IMR-90 (cell line): ENCODE measurements around the gene CUEDC2. TPM values are rescaled to one million over a fixed set of nuclear protein-coding genes. Genes with fewer than 3 reads are reported as not detected.

Experiments
- ATAC-seq: fragments of 200-7000 bp; cut with Tn5 transposase; 2 replicates; pipeline ENCODE4 v1.9.1; 2020; ENCODE audit warnings: low read depth, mild to moderate bottlenecking, moderate library complexity
- BruUV-seq: library from RNA; stranded (reverse); fragments of 400-500 nt; replicated peaks from 2 replicates; lab custom pipeline; 2021; lab: Mats Ljungman, UMichigan
- CTCF ChIA-PET: fragments of 300-600 bp; formaldehyde crosslinking; extraction: SDS; loops from one replicate; lab custom pipeline; 2021; ENCODE audit warnings: antibody characterized with exemption; lab: Yijun Ruan, JAX
- POLR2A ChIA-PET: fragments of 300-600 bp; sonication (Branson Sonifier 250); formaldehyde crosslinking; loops from one replicate; lab custom pipeline; 2022; ENCODE audit warnings: antibody characterized with exemption; ENCODE audit not compliant: unreplicated experiment; lab: Charles Lee
- DNase-seq: peaks from one replicate; pipeline ENCODE4 v3.0.0; 2013
- H2AFZ ChIP-seq: replicated peaks from 2 replicates; pipeline ENCODE3; 2013; ENCODE audit warnings: low read length, mild to moderate bottlenecking; ENCODE audit not compliant: poor library complexity
- H2AK5ac ChIP-seq: 2 replicates; pipeline ENCODE4 v1.6.1; 2013; ENCODE audit warnings: low read depth, low read length, inconsistent platforms
- H2AK9ac ChIP-seq: replicated peaks from 2 replicates; pipeline ENCODE3; 2013; ENCODE audit warnings: mild to moderate bottlenecking, low read depth, low read length, moderate library complexity; ENCODE audit not compliant: poor library complexity
- H2BK120ac ChIP-seq: 2 replicates; pipeline ENCODE4 v1.6.1; 2013; ENCODE audit warnings: low read depth, low read length, inconsistent platforms
- H2BK15ac ChIP-seq: 3 replicates; pipeline ENCODE4 v1.6.1; 2013; ENCODE audit warnings: low read depth, low read length, inconsistent platforms
- H2BK20ac ChIP-seq: 2 replicates; pipeline ENCODE4 v1.6.1; 2013; ENCODE audit warnings: low read depth, mild to moderate bottlenecking, inconsistent platforms, low read length, moderate library complexity
- H2BK5ac ChIP-seq: 2 replicates; pipeline ENCODE4 v1.6.1; 2013; ENCODE audit warnings: mild to moderate bottlenecking, low read depth, low read length, inconsistent platforms; ENCODE audit not compliant: poor library complexity, severe bottlenecking
- H3K14ac ChIP-seq: replicated peaks from 2 replicates; pipeline ENCODE4 v1.6.1; 2013; ENCODE audit warnings: low read depth, low read length, inconsistent platforms
- H3K18ac ChIP-seq: 2 replicates; pipeline ENCODE4 v1.6.1; 2013; ENCODE audit warnings: low read depth, low read length, control low read depth
- H3K23ac ChIP-seq: 2 replicates; pipeline ENCODE4 v1.6.1; 2013; ENCODE audit warnings: low read depth, low read length, inconsistent platforms
- H3K27ac ChIP-seq: 2 replicates; pipeline ENCODE4 v1.5.1; 2013; ENCODE audit warnings: mild to moderate bottlenecking, control low read depth, low read length; ENCODE audit not compliant: insufficient read depth
- H3K27me3 ChIP-seq: 2 replicates; pipeline ENCODE4 v1.6.1; 2013; ENCODE audit warnings: low read length; ENCODE audit not compliant: control insufficient read depth, insufficient read depth
- H3K36me3 ChIP-seq: 2 replicates; pipeline ENCODE4 v1.6.1; 2013; ENCODE audit warnings: low read length, mixed read lengths; ENCODE audit not compliant: control insufficient read depth, insufficient read depth
- H3K4ac ChIP-seq: 2 replicates; pipeline ENCODE4 v1.6.1; 2013; ENCODE audit warnings: low read depth, low read length, inconsistent platforms
- H3K4me1 ChIP-seq: 2 replicates; pipeline ENCODE4 v1.6.1; 2013; ENCODE audit warnings: low read length, mixed read lengths; ENCODE audit not compliant: control insufficient read depth, insufficient read depth
- H3K4me2 ChIP-seq: 2 replicates; pipeline ENCODE4 v1.6.1; 2013; ENCODE audit warnings: low read depth, mild to moderate bottlenecking, control low read depth, low read length, moderate library complexity
- H3K4me3 ChIP-seq: 2 replicates; pipeline ENCODE4 v1.5.1; 2013; ENCODE audit warnings: low read depth, mild to moderate bottlenecking, control low read depth, low read length, moderate library complexity; ENCODE audit not compliant: insufficient read depth
- H3K56ac ChIP-seq: 2 replicates; pipeline ENCODE4 v1.6.1; 2013; ENCODE audit warnings: low read length, inconsistent platforms; ENCODE audit not compliant: insufficient read depth; ENCODE audit errors: extremely low read depth
- H3K79me1 ChIP-seq, 2 experiments: 2 replicates each; pipeline ENCODE4 v1.6.1; 2013; ENCODE audit warnings: low read length in 2 of 2, inconsistent platforms in 1 of 2, low read depth in 1 of 2
- H3K9ac ChIP-seq: 2 replicates; pipeline ENCODE4 v1.6.1; 2013; ENCODE audit warnings: low read depth, low read length, control low read depth
- H3K9me1 ChIP-seq: 2 replicates; pipeline ENCODE4 v1.6.1; 2013; ENCODE audit warnings: low read length, inconsistent platforms; ENCODE audit not compliant: insufficient read depth
- H3K9me3 ChIP-seq: 2 replicates; pipeline ENCODE4 v1.6.1; 2013; ENCODE audit warnings: low read length; ENCODE audit not compliant: control insufficient read depth, insufficient read depth
- H4K20me1 ChIP-seq: 2 replicates; pipeline ENCODE4 v1.6.1; 2013; ENCODE audit warnings: low read length, inconsistent platforms; ENCODE audit not compliant: insufficient read depth
- H4K5ac ChIP-seq: 2 replicates; pipeline ENCODE4 v1.6.1; 2013; ENCODE audit warnings: mild to moderate bottlenecking, low read depth, low read length, control low read depth
- H4K8ac ChIP-seq, 2 experiments: 2 replicates each; pipeline ENCODE4 v1.6.1; 2013; ENCODE audit warnings: low read depth in 2 of 2, low read length in 2 of 2, control low read depth in 1 of 2, inconsistent platforms in 1 of 2
- H4K91ac ChIP-seq: 2 replicates; pipeline ENCODE4 v1.6.1; 2013; ENCODE audit warnings: low read depth, low read length, inconsistent platforms; ENCODE audit not compliant: insufficient read depth
- BHLHE40 ChIP-seq: fragments of 150-350 bp; IDR thresholded peaks from 2 replicates; pipeline ENCODE4 v1.6.1; 2016; ENCODE audit warnings: mild to moderate bottlenecking, low read depth, low read length
- CEBPB ChIP-seq: IDR thresholded peaks from 2 replicates; pipeline ENCODE4 v1.6.1; 2012; ENCODE audit warnings: low read depth, low read length, improper control_type of control experiment
- CHD1 ChIP-seq: IDR thresholded peaks from 2 replicates; pipeline ENCODE4 v1.6.1; 2012; ENCODE audit warnings: low read depth, low read length, improper control_type of control experiment
- FOS ChIP-seq: fragments of 150-350 bp; IDR thresholded peaks from 2 replicates; pipeline ENCODE4 v1.6.1; 2016; ENCODE audit warnings: low read depth, low read length
- MAFK ChIP-seq: IDR thresholded peaks from 2 replicates; pipeline ENCODE4 v1.6.1; 2012; ENCODE audit warnings: low read depth, low read length, improper control_type of control experiment
- MAZ ChIP-seq: IDR thresholded peaks from 2 replicates; pipeline ENCODE4 v1.6.1; 2012; ENCODE audit warnings: low read depth, mild to moderate bottlenecking, low read length, improper control_type of control experiment, moderate library complexity, borderline replicate concordance
- MXI1 ChIP-seq: IDR thresholded peaks from 2 replicates; pipeline ENCODE4 v1.6.1; 2012; ENCODE audit warnings: low read depth, mild to moderate bottlenecking, low read length, moderate library complexity, borderline replicate concordance
- NFE2L2 ChIP-seq: fragments of 150-350 bp; IDR thresholded peaks from 2 replicates; pipeline ENCODE4 v1.6.1; 2016; ENCODE audit warnings: low read depth, mild to moderate bottlenecking, low read length
- POLR2A ChIP-seq: IDR thresholded peaks from 2 replicates; pipeline ENCODE4 v1.6.1; 2012; ENCODE audit warnings: mild to moderate bottlenecking, low read depth, low read length
- RAD21 ChIP-seq: IDR thresholded peaks from 2 replicates; pipeline ENCODE4 v1.6.1; 2012; ENCODE audit warnings: low read length, improper control_type of control experiment
- RCOR1 ChIP-seq: IDR thresholded peaks from 2 replicates; pipeline ENCODE4 v1.6.1; 2012; ENCODE audit warnings: mild to moderate bottlenecking, low read length, improper control_type of control experiment; ENCODE audit not compliant: insufficient replicate concordance
- RFX5 ChIP-seq: IDR thresholded peaks from 2 replicates; pipeline ENCODE4 v1.8.0; 2012; ENCODE audit warnings: low read depth, mild to moderate bottlenecking, low read length, moderate library complexity
- SMC3 ChIP-seq: fragments of 150-350 bp; IDR thresholded peaks from 2 replicates; pipeline ENCODE4 v1.6.1; 2016; ENCODE audit warnings: low read depth, mild to moderate bottlenecking, antibody characterized with exemption, low read length, moderate library complexity
- WGBS, 2 experiments: methylation state at CpG; one replicate each; pipeline versions ENCODE4 v1.1.5 to v1.1.7; 2013; ENCODE audit warnings: missing lambda C conversion rate in 2 of 2; ENCODE audit not compliant: insufficient read length in 1 of 2; ENCODE audit errors: extremely low coverage in 2 of 2; 5-methylcytosine and 5-hydroxymethylcytosine counted together
- dilution Hi-C: fragments of 300-500 bp; cut with HindIII; formaldehyde crosslinking; loops from one replicate; pipeline ENCODE4 v1.14.3; 2018; ENCODE audit warnings: low sequenced_read_pairs; ENCODE audit not compliant: unreplicated experiment
- in situ Hi-C: fragments of 300-500 bp; cut with MboI; formaldehyde crosslinking; loops from 3 replicates; pipeline ENCODE4 v1.14.3; 2019; ENCODE audit warnings: low sequenced_read_pairs, inconsistent platforms, mixed read lengths
- intact Hi-C: fragments of 100-400 bp; cut with micrococcal nuclease; formaldehyde crosslinking; loops from 2 replicates; pipeline ENCODE4 v1.10.0; 2022
- polyA plus RNA-seq, 3 experiments: library from polyadenylated mRNA; depleted of rRNA; stranded (reverse); fragments of >200 nt; gene quantifications; 2 replicates each; pipeline ENCODE4 v1.2.3, GENCODE V29; 2012; ENCODE audit warnings: low replicate concordance in 1 of 3
- total RNA-seq: library from RNA; depleted of rRNA; stranded (reverse); fragments of >200 nt; gene quantifications from 2 replicates; pipeline ENCODE4 v1.2.3, GENCODE V29; 2012
- TF ChIP-seq, protein P1 (sequence below): fragments of 150-350 bp; IDR thresholded peaks from 2 replicates; pipeline ENCODE4 v1.6.1; 2017; ENCODE audit warnings: mild to moderate bottlenecking, antibody characterized with exemption, low read length, low read depth
- TF ChIP-seq, protein P2 (sequence below): conservative IDR thresholded peaks from 2 replicates; pipeline ENCODE4 v1.5.1; 2012; ENCODE audit warnings: mild to moderate bottlenecking, low read depth, low read length, improper control_type of control experiment
- TF ChIP-seq, protein P3 (sequence below): fragments of 150-350 bp; IDR thresholded peaks from 2 replicates; pipeline ENCODE4 v1.6.1; 2016; ENCODE audit warnings: low read depth, mild to moderate bottlenecking, low read length, moderate library complexity, borderline replicate concordance

The CUEDC2 gene
- total and polyA plus RNA-seq, 2 of the 4 experiments (the other 2 are of a cell fraction), result 55.7 to 84.9 TPM

DNA sequence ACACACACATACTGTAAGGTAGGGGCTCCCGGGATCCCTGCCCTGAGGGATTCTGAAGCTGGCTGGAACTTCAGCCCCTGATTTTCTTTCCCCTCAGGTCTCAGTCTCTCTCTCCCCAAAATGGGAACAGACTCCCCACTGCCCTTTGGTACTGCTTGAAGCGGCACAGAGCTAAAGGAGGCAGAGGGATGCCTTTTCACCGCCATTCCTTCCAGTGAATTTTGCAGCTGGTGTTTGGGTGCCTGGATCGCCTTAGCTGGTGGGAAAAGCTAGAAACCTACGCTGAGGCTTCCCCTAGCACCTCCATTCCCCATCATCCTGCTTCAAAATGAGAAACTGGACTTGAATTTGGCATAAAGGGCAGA lies 2.7 kb upstream of the CUEDC2 start:
- TF ChIP-seq FOS (no peak), POLR2A (no peak), CEBPB (no peak), BHLHE40 (no peak), MXI1 (no peak), RFX5 (no peak), MAZ (no peak), RCOR1 (no peak), SMC3 (no peak), CHD1 (no peak), RAD21 (no peak), MAFK (no peak), NFE2L2 (no peak)
- TF ChIP-seq, protein P1, sequence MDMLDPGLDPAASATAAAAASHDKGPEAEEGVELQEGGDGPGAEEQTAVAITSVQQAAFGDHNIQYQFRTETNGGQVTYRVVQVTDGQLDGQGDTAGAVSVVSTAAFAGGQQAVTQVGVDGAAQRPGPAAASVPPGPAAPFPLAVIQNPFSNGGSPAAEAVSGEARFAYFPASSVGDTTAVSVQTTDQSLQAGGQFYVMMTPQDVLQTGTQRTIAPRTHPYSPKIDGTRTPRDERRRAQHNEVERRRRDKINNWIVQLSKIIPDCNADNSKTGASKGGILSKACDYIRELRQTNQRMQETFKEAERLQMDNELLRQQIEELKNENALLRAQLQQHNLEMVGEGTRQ, result no peak
- TF ChIP-seq, protein P2, sequence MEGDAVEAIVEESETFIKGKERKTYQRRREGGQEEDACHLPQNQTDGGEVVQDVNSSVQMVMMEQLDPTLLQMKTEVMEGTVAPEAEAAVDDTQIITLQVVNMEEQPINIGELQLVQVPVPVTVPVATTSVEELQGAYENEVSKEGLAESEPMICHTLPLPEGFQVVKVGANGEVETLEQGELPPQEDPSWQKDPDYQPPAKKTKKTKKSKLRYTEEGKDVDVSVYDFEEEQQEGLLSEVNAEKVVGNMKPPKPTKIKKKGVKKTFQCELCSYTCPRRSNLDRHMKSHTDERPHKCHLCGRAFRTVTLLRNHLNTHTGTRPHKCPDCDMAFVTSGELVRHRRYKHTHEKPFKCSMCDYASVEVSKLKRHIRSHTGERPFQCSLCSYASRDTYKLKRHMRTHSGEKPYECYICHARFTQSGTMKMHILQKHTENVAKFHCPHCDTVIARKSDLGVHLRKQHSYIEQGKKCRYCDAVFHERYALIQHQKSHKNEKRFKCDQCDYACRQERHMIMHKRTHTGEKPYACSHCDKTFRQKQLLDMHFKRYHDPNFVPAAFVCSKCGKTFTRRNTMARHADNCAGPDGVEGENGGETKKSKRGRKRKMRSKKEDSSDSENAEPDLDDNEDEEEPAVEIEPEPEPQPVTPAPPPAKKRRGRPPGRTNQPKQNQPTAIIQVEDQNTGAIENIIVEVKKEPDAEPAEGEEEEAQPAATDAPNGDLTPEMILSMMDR, result no peak
- TF ChIP-seq, protein P3, sequence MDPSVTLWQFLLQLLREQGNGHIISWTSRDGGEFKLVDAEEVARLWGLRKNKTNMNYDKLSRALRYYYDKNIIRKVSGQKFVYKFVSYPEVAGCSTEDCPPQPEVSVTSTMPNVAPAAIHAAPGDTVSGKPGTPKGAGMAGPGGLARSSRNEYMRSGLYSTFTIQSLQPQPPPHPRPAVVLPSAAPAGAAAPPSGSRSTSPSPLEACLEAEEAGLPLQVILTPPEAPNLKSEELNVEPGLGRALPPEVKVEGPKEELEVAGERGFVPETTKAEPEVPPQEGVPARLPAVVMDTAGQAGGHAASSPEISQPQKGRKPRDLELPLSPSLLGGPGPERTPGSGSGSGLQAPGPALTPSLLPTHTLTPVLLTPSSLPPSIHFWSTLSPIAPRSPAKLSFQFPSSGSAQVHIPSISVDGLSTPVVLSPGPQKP, result no peak
- H3K14ac ChIP-seq, result peak overlapping the region; percentile 62; the same call in 1 of the 2 replicates
- H2BK15ac ChIP-seq, result no peak overlapping the region; the same call in 1 of the 3 replicates
- CTCF ChIA-PET, result no interaction called here
- peak overlapping the region; percentile 23; the same call in 1 of the 2 replicates for H3K27ac ChIP-seq
- no peak for ATAC-seq
- H2AK9ac ChIP-seq, result peak overlapping the region; percentile 12
- no peak overlapping the region; the same call in 1 of the 2 replicates for H2BK20ac ChIP-seq
- peak overlapping the region; percentile 69; the same call in 1 of the 2 replicates for H3K18ac ChIP-seq
- peak overlapping the region; percentile 43; the same call in 1 of the 2 replicates for H4K91ac ChIP-seq
- H2AK5ac ChIP-seq, result peak overlapping the region; percentile 48; the same call in 1 of the 2 replicates
- in situ Hi-C loops (no loop called here), dilution Hi-C loops (no loop called here), intact Hi-C loops (no loop called here)
- peak overlapping the region; percentile 49; the same call in 1 of the 2 replicates for H3K23ac ChIP-seq
- H2AFZ ChIP-seq, result peak overlapping the region; percentile 85
- H3K9ac ChIP-seq, result 0 out of 2 replicates have a peak overlapping the region, but pooled peaks have one; percentile 1
- no peak overlapping the region for H2BK5ac ChIP-seq
- H3K56ac ChIP-seq, result no peak overlapping the region
- H4K5ac ChIP-seq, result peak overlapping the region; percentile 87
- H3K36me3 ChIP-seq, result no peaks in the 10 kb centered on the region
- no peaks in the 10 kb centered on the region for H3K9me3 ChIP-seq
- H3K4me2 ChIP-seq, result no peak overlapping the region
- POLR2A ChIA-PET, result interaction anchor here (0.6 kb wide), 1 partner anchor 18 kb away, joined by 5 read pairs; no protein-coding TSS in a partner anchor
- 100% methylated on average over 1 of the region's 5 CpGs; no CpG with 5 or more reads in 1 of the 2 experiments for WGBS, 2 experiments
- H3K4me3 ChIP-seq, result no peak overlapping the region
- DNase-seq, result no peak
- peaks cover 13% of the 10 kb centered on the region for H3K4me1 ChIP-seq
- H4K20me1 ChIP-seq, result no peaks in the 10 kb centered on the region
- peaks cover 6 to 18% of the 10 kb centered on the region in 2 experiments; a peak in 3 of 4 replicates for H3K79me1 ChIP-seq
- H4K8ac ChIP-seq, result peak overlapping the region; percentile 34 to 94
- no peaks in the 10 kb centered on the region for H3K27me3 ChIP-seq
- H2BK120ac ChIP-seq, result peak overlapping the region; percentile 39; the same call in 1 of the 2 replicates
- no TSS peak for BruUV-seq
- H3K9me1 ChIP-seq, result peaks cover 5% of the 10 kb centered on the region; the same call in 1 of the 2 replicates
- peak overlapping the region; percentile 34 for H3K4ac ChIP-seq
